ENCODE data around the gene PTH1R. TPM values are rescaled to one million over a fixed set of nuclear protein-coding genes. Genes with fewer than 3 reads are reported as not detected.

The PTH1R gene
- total RNA-seq, 6 donors from 2014 or later = 2.6 to 48.2 (median 16.2) TPM

- no peak overlapping the region for H3K4me3 ChIP-seq
- H3K27me3 ChIP-seq = peaks cover 0 to 11% (median 4%) of the 10 kb centered on the region in 4 donors
- ATAC-seq (ENCODE audit: low FRiP score in 2 of 2) = no peak
- H3K36me3 ChIP-seq = no peaks in the 10 kb centered on the region
- 83 to 96% methylated on average over 2 of the region's 2 CpGs for WGBS, 2 donors
- H3K4me1 ChIP-seq = peaks cover 23 to 33% (median 30%) of the 10 kb centered on the region in 4 donors
- no peak for DNase-seq
- H3K9me3 ChIP-seq = no peaks in the 10 kb centered on the region
- TF ChIP-seq EP300 (IDR thresholded peaks at IDR 0.05) (no peak), POLR2AphosphoS5 (IDR thresholded peaks at IDR 0.05) (no peak), POLR2A (IDR thresholded peaks at IDR 0.05) (no peak), CTCF (IDR thresholded peaks at IDR 0.05) (no peak)
- no peak overlapping the region for H3K27ac ChIP-seq
Measured at GRCh38 chr3:46897031-46897430, 19.5 kb downstream of the PTH1R start.

DNA sequence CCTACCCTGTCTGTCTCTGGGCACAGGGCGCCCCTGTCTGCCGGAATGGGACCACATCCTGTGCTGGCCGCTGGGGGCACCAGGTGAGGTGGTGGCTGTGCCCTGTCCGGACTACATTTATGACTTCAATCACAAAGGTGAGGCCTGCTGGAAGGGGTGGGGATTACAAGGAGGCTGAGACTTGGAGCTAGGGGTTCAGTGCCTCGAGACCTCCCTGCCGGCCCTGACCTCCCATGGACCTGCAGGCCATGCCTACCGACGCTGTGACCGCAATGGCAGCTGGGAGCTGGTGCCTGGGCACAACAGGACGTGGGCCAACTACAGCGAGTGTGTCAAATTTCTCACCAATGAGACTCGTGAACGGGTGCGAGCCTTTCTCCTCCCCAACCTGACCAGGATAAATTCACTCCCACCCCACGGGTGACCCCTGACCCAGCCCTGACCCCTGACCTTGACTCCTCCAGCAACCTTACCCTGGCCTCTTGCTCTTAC is 20.4 kb downstream of the PTH1R start:
- ATAC-seq (ENCODE audit: low FRiP score in 2 of 2) (no peak), DNase-seq (peak in 1 of 2 donors; percentile 44)
- Histone ChIP-seq H3K4me1 (peaks cover 17 to 24% (median 22%) of the 10 kb centered on the region in 4 donors), H3K4me3 (no peak overlapping the region), H3K27ac (no peak overlapping the region), H3K9me3 (no peaks in the 10 kb centered on the region), H3K27me3 (peaks cover 0 to 11% (median 4%) of the 10 kb centered on the region in 4 donors), H3K36me3 (no peaks in the 10 kb centered on the region)
- TF ChIP-seq EP300 (IDR thresholded peaks at IDR 0.05) (no peak), CTCF (IDR thresholded peaks at IDR 0.05) (no peak), POLR2A (IDR thresholded peaks at IDR 0.05) (no peak), POLR2AphosphoS5 (IDR thresholded peaks at IDR 0.05) (no peak)
- WGBS, 2 donors = 75 to 76% methylated on average over 13 to 15 of the region's 15 CpGs

- Histone ChIP-seq H3K27ac (no peak overlapping the region), H3K36me3 (no peaks in the 10 kb centered on the region), H3K4me3 (peak overlapping the region in 1 of 4 donors; percentile 12), H3K27me3 (peaks cover 0 to 11% (median 4%) of the 10 kb centered on the region in 4 donors), H3K9me3 (no peaks in the 10 kb centered on the region), H3K4me1 (peaks cover 16 to 22% (median 19%) of the 10 kb centered on the region in 4 donors)
- TF ChIP-seq POLR2A (IDR thresholded peaks at IDR 0.05) (no peak), CTCF (IDR thresholded peaks at IDR 0.05) (no peak), POLR2AphosphoS5 (IDR thresholded peaks at IDR 0.05) (no peak), EP300 (IDR thresholded peaks at IDR 0.05) (no peak)
- 37 to 39% methylated on average over 23 to 34 of the region's 71 CpGs for WGBS, 2 donors
- ATAC-seq (ENCODE audit: low FRiP score in 2 of 2) = no peak
- peak in 1 of 2 donors; percentile 88 for DNase-seq
Measured at GRCh38 chr3:46898321-46899150, 21.0 kb downstream of the PTH1R start.

DNA sequence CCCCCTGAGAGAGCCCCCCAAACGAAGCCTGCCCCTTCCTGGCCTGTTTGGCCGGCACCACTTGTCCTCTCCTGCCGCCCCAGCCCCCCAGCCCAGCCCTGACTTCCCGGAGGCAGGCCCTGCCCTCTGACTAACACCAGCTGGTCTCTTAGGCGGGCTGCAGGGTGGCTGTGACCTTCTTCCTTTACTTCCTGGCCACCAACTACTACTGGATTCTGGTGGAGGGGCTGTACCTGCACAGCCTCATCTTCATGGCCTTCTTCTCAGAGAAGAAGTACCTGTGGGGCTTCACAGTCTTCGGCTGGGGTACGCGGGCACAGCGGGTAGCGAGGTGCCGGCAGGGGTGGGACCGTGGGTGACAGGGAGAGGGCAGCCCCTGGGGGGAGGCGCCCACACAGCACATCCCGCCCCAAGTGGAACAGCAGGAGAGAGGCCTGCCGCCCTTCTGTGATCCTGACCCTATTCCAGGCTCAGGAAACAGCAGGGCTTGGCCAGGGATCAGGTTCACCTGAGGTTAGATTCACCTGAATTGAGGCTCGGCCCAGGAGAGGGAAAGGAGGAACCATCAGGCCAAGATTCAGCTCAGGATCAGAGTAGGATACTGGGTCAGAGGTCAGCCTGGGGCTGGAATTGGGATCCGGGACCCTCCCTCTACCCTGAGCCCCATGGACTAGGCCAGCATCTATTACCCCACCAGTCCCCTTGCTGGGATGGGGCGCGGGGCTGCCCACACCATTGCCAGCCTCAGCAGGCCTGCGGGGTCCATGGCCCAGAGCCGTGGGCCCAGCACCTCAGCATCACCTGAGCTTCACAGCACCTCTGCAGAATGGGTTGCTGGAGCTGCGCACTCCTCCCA is 21.9 kb downstream of the PTH1R start:
- DNase-seq (peak in 1 of 2 donors; percentile 62), ATAC-seq (ENCODE audit: low FRiP score in 2 of 2) (no peak)
- TF ChIP-seq POLR2A (IDR thresholded peaks at IDR 0.05) (no peak), POLR2AphosphoS5 (IDR thresholded peaks at IDR 0.05) (peak; percentile 40 to 51)
- Histone ChIP-seq H3K27ac (peak overlapping the region in 2 of 4 donors; percentile 9 to 18), H3K4me3 (no peak overlapping the region), H3K4me1 (peaks cover 18 to 25% (median 19%) of the 10 kb centered on the region in 4 donors), H3K9me3 (no peaks in the 10 kb centered on the region), H3K36me3 (no peaks in the 10 kb centered on the region), H3K27me3 (peaks cover 0 to 11% (median 4%) of the 10 kb centered on the region in 4 donors)
- WGBS, 2 donors = 82 to 88% methylated on average over 16 to 21 of the region's 22 CpGs

DNA sequence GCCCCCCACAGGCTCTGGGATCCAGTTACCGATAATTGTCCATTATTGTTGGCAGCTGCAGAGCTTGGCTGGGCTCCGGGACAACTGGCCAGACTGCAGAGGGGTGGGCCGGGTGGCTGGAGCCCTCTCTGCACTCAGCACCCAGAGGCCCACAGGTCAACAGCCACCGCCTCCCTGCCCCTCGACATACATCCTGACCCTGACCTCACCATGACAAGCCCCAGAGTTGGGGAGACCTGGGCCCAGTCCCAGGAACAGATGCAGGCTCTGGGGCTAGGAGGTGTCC is 22.4 kb downstream of the PTH1R start:
- peak in 1 of 2 donors; percentile 57 for DNase-seq
- TF ChIP-seq CTCF (IDR thresholded peaks at IDR 0.05) = no peak
- TF ChIP-seq EP300 (IDR thresholded peaks at IDR 0.05) = no peak
- 89 to 90% methylated on average over 3 to 5 of the region's 5 CpGs for WGBS, 2 donors
- Histone ChIP-seq H3K27me3 (peaks cover 0 to 11% (median 4%) of the 10 kb centered on the region in 4 donors), H3K27ac (no peak overlapping the region), H3K4me3 (no peak overlapping the region), H3K36me3 (no peaks in the 10 kb centered on the region), H3K9me3 (no peaks in the 10 kb centered on the region), H3K4me1 (peaks cover 18 to 25% (median 19%) of the 10 kb centered on the region in 4 donors)
- ATAC-seq (ENCODE audit: low FRiP score in 2 of 2) = no peak

All from upper lobe of left lung (tissue), 6 donors.